ENCODE measurements around the gene IQCM.
A peak's percentile ranks its signal among the peaks of the same experiment; 100 is the strongest.
"Not testable (repeated sequence)": the region's sequence is repeated elsewhere in the genome, so short reads cannot be mapped to it uniquely, and the experiment has no call there.

IQCM gene

DNA sequence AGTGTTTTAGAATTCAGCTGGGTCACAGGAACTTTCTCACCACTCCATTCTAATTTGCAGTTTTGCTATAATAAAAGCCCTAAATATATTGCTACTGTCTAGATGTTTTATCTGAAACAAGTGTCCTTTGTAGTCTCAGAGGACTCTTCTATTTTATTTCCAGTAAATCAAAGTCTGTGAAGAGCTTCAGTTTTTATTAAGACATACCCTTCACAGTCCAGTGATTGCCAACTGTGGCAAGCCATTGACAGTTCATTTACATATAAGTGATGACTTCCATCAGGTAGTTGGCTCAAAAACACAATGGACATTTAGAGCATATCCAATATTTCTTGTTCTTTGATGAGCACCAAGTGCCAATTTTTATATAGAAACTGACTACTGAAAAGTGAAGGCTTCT, 466.1 kb downstream of the IQCM start:
- Histone ChIP-seq H3K4me3 (ENCODE audit: severe bottlenecking) (no peak overlapping the region), H3K27ac (ENCODE audit: poor library complexity, severe bottlenecking) (no peak overlapping the region), H3K27me3 (ENCODE audit: insufficient read depth, poor library complexity, severe bottlenecking) (no peaks in the 10 kb centered on the region), H3K9me3 (ENCODE audit: severe bottlenecking) (no peaks in the 10 kb centered on the region), H3K4me1 (ENCODE audit: insufficient read depth, poor library complexity, severe bottlenecking) (peaks cover 2% of the 10 kb centered on the region), H3K36me3 (ENCODE audit: low read depth) (no peaks in the 10 kb centered on the region)
- no peak for ATAC-seq (ENCODE audit: low read depth)
- no peak for TF ChIP-seq CTCF (IDR thresholded peaks at IDR 0.05; ENCODE audit: poor library complexity, severe bottlenecking)
- DNase-seq (ENCODE audit: low spot score): no peak

- Histone ChIP-seq H3K36me3 (ENCODE audit: low read depth) (no peaks in the 10 kb centered on the region), H3K4me1 (ENCODE audit: insufficient read depth, poor library complexity, severe bottlenecking) (peaks cover 5% of the 10 kb centered on the region), H3K27me3 (ENCODE audit: insufficient read depth, poor library complexity, severe bottlenecking) (no peaks in the 10 kb centered on the region), H3K4me3 (ENCODE audit: severe bottlenecking) (no peak overlapping the region), H3K27ac (ENCODE audit: poor library complexity, severe bottlenecking) (no peak overlapping the region), H3K9me3 (ENCODE audit: severe bottlenecking) (no peaks in the 10 kb centered on the region)
- ATAC-seq (ENCODE audit: low read depth) (no peak; the same call in 2 of the 3 replicates), DNase-seq (ENCODE audit: low spot score) (no peak)
- no peak for TF ChIP-seq CTCF (IDR thresholded peaks at IDR 0.05; ENCODE audit: poor library complexity, severe bottlenecking)
Measured at GRCh38 chr4:149347139-149347538, 468.5 kb downstream of the IQCM start.

GRCh38 chr4:149345424-149345823, 470.2 kb downstream of the IQCM start:
- H3K9me3 ChIP-seq (ENCODE audit: severe bottlenecking): no peaks in the 10 kb centered on the region
- no peaks in the 10 kb centered on the region for H3K27me3 ChIP-seq (ENCODE audit: insufficient read depth, poor library complexity, severe bottlenecking)
- no peak overlapping the region for H3K4me3 ChIP-seq (ENCODE audit: severe bottlenecking)
- peaks cover 5% of the 10 kb centered on the region for H3K4me1 ChIP-seq (ENCODE audit: insufficient read depth, poor library complexity, severe bottlenecking)
- H3K36me3 ChIP-seq (ENCODE audit: low read depth): no peaks in the 10 kb centered on the region
- DNase-seq (ENCODE audit: low spot score) (no peak), ATAC-seq (ENCODE audit: low read depth) (peak; percentile 67; the same call in 2 of the 3 replicates)
- TF ChIP-seq CTCF (IDR thresholded peaks at IDR 0.05; ENCODE audit: poor library complexity, severe bottlenecking): no peak
- H3K27ac ChIP-seq (ENCODE audit: poor library complexity, severe bottlenecking): no peak overlapping the region

- no peak overlapping the region for H3K27ac ChIP-seq (ENCODE audit: poor library complexity, severe bottlenecking)
- DNase-seq (ENCODE audit: low spot score) (no peak), ATAC-seq (ENCODE audit: low read depth) (peak; percentile 40; the same call in 1 of the 3 replicates)
- TF ChIP-seq CTCF (IDR thresholded peaks at IDR 0.05; ENCODE audit: poor library complexity, severe bottlenecking): no peak
- H3K4me1 ChIP-seq (ENCODE audit: insufficient read depth, poor library complexity, severe bottlenecking): peaks cover 5% of the 10 kb centered on the region
- H3K4me3 ChIP-seq (ENCODE audit: severe bottlenecking): no peak overlapping the region
- H3K36me3 ChIP-seq (ENCODE audit: low read depth): no peaks in the 10 kb centered on the region
- H3K27me3 ChIP-seq (ENCODE audit: insufficient read depth, poor library complexity, severe bottlenecking): no peaks in the 10 kb centered on the region
- no peaks in the 10 kb centered on the region for H3K9me3 ChIP-seq (ENCODE audit: severe bottlenecking)
Measured at GRCh38 chr4:149344436-149344835, 471.2 kb downstream of the IQCM start.

- TF ChIP-seq CTCF (IDR thresholded peaks at IDR 0.05; ENCODE audit: poor library complexity, severe bottlenecking): no peak
- Histone ChIP-seq H3K27ac (ENCODE audit: poor library complexity, severe bottlenecking) (no peak overlapping the region), H3K36me3 (ENCODE audit: low read depth) (no peaks in the 10 kb centered on the region), H3K9me3 (ENCODE audit: severe bottlenecking) (no peaks in the 10 kb centered on the region), H3K4me1 (ENCODE audit: insufficient read depth, poor library complexity, severe bottlenecking) (peaks cover 5% of the 10 kb centered on the region), H3K4me3 (ENCODE audit: severe bottlenecking) (no peak overlapping the region), H3K27me3 (ENCODE audit: insufficient read depth, poor library complexity, severe bottlenecking) (no peaks in the 10 kb centered on the region)
- no peak for ATAC-seq (ENCODE audit: low read depth)
- DNase-seq (ENCODE audit: low spot score): no peak
Measured at GRCh38 chr4:149343614-149344013, 472.0 kb downstream of the IQCM start.

DNA sequence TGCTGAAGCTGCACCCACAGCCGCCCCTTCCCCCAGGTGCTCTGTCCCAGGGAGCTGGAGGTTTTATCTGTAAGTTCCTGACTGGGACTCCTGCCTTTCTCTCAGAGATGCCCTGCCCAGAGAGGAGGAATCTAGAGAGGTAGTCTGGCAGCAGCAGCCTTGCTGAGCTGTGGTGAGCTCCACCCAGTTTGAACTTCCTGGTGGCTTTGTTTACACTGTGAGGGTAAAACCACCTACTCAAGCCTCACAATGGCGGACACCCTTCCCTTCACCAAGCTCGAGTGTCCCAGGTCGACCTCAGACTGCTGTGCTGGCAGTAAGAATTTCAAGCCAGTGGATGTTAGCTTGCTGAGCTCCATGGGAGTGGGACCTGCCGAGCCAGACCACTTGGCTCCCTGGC, 474.5 kb downstream of the IQCM start:
- H3K4me3 ChIP-seq (ENCODE audit: severe bottlenecking); H3K9me3 ChIP-seq (ENCODE audit: severe bottlenecking); ATAC-seq (ENCODE audit: low read depth); H3K4me1 ChIP-seq (ENCODE audit: insufficient read depth, poor library complexity, severe bottlenecking); H3K27ac ChIP-seq (ENCODE audit: poor library complexity, severe bottlenecking); H3K36me3 ChIP-seq (ENCODE audit: low read depth); H3K27me3 ChIP-seq (ENCODE audit: insufficient read depth, poor library complexity, severe bottlenecking); DNase-seq (ENCODE audit: low spot score): not testable (repeated sequence)
